ENCODE measurements around the gene LMNTD1.

GRCh38 chr12:25504744-25505143 lies 48.3 kb downstream of the LMNTD1 start:
- TF ChIP-seq CTCF (IDR thresholded peaks at IDR 0.05) (no peak), POLR2A (IDR thresholded peaks at IDR 0.05) (no peak)
